Testis (tissue), 3 donors: ENCODE measurements around the gene CCDC74B. TPM values are rescaled to one million over a fixed set of nuclear protein-coding genes. Genes with fewer than 3 reads are reported as not detected.
"Not testable (repeated sequence)": the region's sequence is repeated elsewhere in the genome, so short reads cannot be mapped to it uniquely, and the experiment has no call there.

Source experiments
- DNase-seq: peaks from one replicate; pipeline ENCODE4 v3.0.0-alpha.2; 2019
- H3K27ac ChIP-seq, 2 donors: fragments of 200-600 bp; sonication (generic); one replicate each; pipeline ENCODE4 v1.5.1; 2019
- H3K27me3 ChIP-seq: fragments of 200-600 bp; sonication (generic); one replicate; pipeline ENCODE4 v1.5.1; 2019
- H3K36me3 ChIP-seq: fragments of 200-600 bp; sonication (generic); one replicate; pipeline ENCODE4 v1.5.1; 2017; ENCODE audit warnings: low read depth; ENCODE audit errors: missing control alignments
- H3K4me1 ChIP-seq: fragments of 200-600 bp; sonication (generic); one replicate; pipeline ENCODE4 v1.5.1; 2019
- H3K4me3 ChIP-seq, 2 donors: fragments of 200-600 bp; sonication (generic); one replicate each; pipeline ENCODE4 v1.5.1; 2017 to 2019
- H3K9me3 ChIP-seq: fragments of 200-600 bp; sonication (generic); one replicate; pipeline ENCODE4 v1.5.1; 2017
- CTCF ChIP-seq, 3 experiments: fragments of 450-650 bp in 2 of 3; fragments of 200-600 bp in 1 of 3; sonication (generic) in 1 of 3; IDR thresholded peaks; one replicate each; pipeline ENCODE4 v1.5.1; 2016 to 2019; ENCODE audit warnings: antibody characterized with exemption in 3 of 3, mild to moderate bottlenecking in 2 of 3, moderate library complexity in 1 of 3
- POLR2A ChIP-seq: fragments of 450-650 bp; IDR thresholded peaks from one replicate; pipeline ENCODE4 v1.6.1; 2017; ENCODE audit warnings: antibody characterized with exemption, mild to moderate bottlenecking, moderate library complexity
- WGBS, 2 donors: methylation state at CpG; one replicate each; pipeline ENCODE4 v1.1.5; 2018; 5-methylcytosine and 5-hydroxymethylcytosine counted together
- intact Hi-C: fragments of 100-400 bp; cut with DNase I; formaldehyde crosslinking; loops from one replicate; pipeline ENCODE4 v1.15.1; 2023; ENCODE audit warnings: low total_unique reads
- polyA plus RNA-seq: library from polyadenylated mRNA; stranded (reverse); fragments of 350-450 nt; fragmentation: Illumina TruSeq; extraction: RNeasy Lipid Tissue Mini Kit (QIAGEN cat#74804); gene quantifications from one replicate; pipeline ENCODE4 v1.2.3, GENCODE V29; 2014; ENCODE audit warnings: low read depth, low replicate concordance; ENCODE audit not compliant: insufficient read depth
- total RNA-seq, 2 donors: library from RNA; depleted of rRNA; stranded (reverse); fragments of >200 nt; gene quantifications; one replicate each; pipeline ENCODE4 v1.2.3, GENCODE V29; 2016

CCDC74B gene
- total and polyA plus RNA-seq, 3 donors from 2014 or later, result 72.6 to 140 (median 117) TPM

DNA sequence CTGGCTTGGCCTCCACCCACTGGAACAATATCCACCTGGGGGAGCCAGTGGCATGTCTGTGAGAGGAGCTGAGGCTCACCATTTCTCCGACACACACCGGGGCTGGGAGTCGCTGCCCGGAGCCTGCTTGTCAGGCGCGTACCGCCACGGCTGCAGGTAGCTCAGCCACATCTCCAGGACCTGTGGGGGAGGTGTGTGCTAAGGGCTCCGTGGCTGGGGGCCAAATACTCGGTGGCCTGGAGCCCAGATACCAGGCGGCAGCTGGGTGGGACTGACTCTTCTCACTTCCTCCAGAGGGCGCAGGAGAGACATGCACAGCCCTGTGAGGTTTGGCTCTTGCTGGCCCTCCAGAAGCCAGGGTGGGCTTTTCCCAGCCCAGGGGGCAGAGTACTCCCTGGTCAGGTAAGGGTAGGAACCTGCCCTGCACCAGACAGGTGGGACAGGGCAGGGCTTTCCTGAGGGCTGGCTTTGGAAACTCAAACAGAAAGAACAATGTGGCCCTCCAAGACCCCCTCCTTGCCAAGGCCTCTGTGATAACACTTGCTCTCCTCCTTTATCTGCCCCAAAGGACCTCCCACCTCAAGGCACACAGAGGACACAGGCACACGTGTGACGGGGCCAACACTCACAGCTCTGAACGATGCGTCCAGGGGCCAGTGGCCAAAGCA, 11.2 kb upstream of the CCDC74B start:
- intact Hi-C loops, H3K27me3 ChIP-seq, H3K9me3 ChIP-seq, H3K27ac ChIP-seq, H3K4me1 ChIP-seq, H3K36me3 ChIP-seq, H3K4me3 ChIP-seq: not testable (repeated sequence)
- 48 to 50% methylated on average over 2 to 16 of the region's 16 CpGs for WGBS, 2 donors
- peak; percentile 11 to 46 (median 40) for TF ChIP-seq CTCF (IDR thresholded peaks at IDR 0.05)
- peak; percentile 73 for DNase-seq

GRCh38 chr2:130154773-130155765, 10.2 kb upstream of the CCDC74B start:
- TF ChIP-seq CTCF (IDR thresholded peaks at IDR 0.05), result no peak
- TF ChIP-seq POLR2A, result no peak
- Histone ChIP-seq H3K36me3 (no peaks in the 10 kb centered on the region), H3K4me1 (peaks cover 3% of the 10 kb centered on the region), H3K9me3 (no peaks in the 10 kb centered on the region), H3K27me3 (no peaks in the 10 kb centered on the region), H3K27ac (no peak overlapping the region), H3K4me3 (no peak overlapping the region)
- 96% methylated on average over 20 to 28 of the region's 29 CpGs for WGBS, 2 donors
- no peak for DNase-seq
- intact Hi-C loops, result no loop called here

- H3K4me1 ChIP-seq, H3K9me3 ChIP-seq, intact Hi-C loops, H3K36me3 ChIP-seq, H3K27ac ChIP-seq, H3K4me3 ChIP-seq, H3K27me3 ChIP-seq, DNase-seq: not testable (repeated sequence)
- WGBS, 2 donors, result 90 to 100% methylated on average over 1 to 6 of the region's 8 CpGs
These were observed 9.5 kb upstream of the CCDC74B start for GRCh38 chr2:130154423-130154770.

DNA sequence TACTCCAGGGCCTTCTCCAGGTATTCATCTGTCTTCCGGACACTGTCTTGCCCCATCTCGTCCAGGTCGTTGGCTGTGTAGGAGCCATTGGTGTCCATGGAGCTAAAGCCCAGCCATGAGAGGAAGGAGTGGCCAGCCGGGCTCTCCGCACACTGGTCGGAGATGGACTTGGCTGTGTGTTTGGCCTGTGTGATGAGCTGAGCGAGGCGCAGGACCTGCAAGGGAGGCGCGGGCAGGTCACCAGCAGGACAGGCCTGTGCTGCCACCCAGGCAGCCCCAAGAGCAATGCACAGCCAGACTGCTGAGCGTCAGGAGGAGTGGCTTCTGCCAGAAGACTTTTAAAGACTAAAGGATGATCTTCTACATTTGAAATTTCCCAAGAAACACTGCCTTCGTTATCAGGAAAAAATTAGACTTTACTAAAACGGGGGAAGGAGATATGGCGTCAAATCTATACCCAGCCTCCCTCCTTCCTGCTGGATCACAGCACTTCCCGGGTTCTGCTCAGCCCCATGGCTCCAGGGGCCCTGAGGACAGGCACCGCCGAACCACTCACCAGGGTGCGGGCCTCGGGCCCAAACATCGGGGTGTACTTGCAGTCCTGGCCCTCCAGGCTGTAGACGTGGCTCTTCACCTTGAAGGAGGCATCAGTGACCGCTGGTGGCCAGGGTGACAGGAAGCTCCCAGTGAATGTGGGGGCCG, 9.0 kb upstream of the CCDC74B start:
- H3K4me3 ChIP-seq, H3K9me3 ChIP-seq, H3K27me3 ChIP-seq, H3K4me1 ChIP-seq, DNase-seq, intact Hi-C loops, H3K27ac ChIP-seq, H3K36me3 ChIP-seq: not testable (repeated sequence)
- WGBS, 2 donors, result 74 to 94% methylated on average over 8 to 23 of the region's 23 CpGs

DNA sequence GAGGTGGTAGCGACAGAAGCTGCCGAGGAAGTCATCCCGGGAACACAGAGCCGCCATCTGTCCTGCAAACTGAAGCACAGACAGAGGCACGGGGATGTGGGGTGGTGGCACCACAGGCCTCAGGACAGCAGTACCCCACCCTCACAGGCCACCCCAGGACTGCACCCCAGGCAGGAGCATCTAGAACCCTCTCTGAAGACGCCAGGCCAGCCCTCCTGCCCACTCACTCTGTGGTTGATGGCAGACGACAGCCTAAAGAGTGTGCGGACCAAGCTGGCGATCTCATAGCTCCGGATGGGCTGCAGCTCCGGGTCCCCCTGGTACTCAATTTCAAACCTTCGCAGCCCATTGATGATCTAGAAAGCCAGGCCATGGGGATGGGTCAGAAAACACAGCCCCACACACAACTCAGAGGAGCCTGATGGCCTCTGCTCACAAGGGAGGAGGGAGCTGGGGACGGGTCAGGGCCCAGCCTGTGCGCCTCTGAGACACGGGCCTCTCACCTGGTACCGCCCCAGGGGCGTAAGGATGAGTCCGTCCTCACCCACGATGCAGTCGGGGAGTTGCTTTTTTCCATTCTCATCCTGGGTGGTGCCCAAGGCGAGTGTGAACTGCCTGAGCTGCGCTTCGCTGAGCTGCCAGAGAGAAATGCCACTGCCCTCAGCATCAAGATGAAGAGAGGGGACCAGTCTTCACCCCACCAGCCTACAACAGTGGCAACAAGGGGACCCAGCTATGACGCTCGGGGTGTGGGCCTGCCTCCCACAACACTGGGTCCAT, 8.1 kb upstream of the CCDC74B start:
- DNase-seq, result no peak
- intact Hi-C loops, result no loop called here

GRCh38 chr2:130152136-130152815, 7.4 kb upstream of the CCDC74B start:
- H3K27me3 ChIP-seq, H3K4me3 ChIP-seq, H3K4me1 ChIP-seq, DNase-seq, H3K27ac ChIP-seq, H3K36me3 ChIP-seq, intact Hi-C loops, H3K9me3 ChIP-seq: not testable (repeated sequence)
- WGBS, 2 donors, result 90 to 93% methylated on average over 5 to 25 of the region's 27 CpGs

More for the DNA sequence above, 8.1 kb upstream of the CCDC74B start:
- no peaks in the 10 kb centered on the region for H3K9me3 ChIP-seq
- WGBS, 2 donors, result 87 to 95% methylated on average over 10 to 25 of the region's 25 CpGs
- H3K4me1 ChIP-seq, result peaks cover 3% of the 10 kb centered on the region
- H3K27me3 ChIP-seq, result no peaks in the 10 kb centered on the region
- no peak overlapping the region for H3K4me3 ChIP-seq
- H3K27ac ChIP-seq, result no peak overlapping the region
- H3K36me3 ChIP-seq, result no peaks in the 10 kb centered on the region
- TF ChIP-seq POLR2A (no peak), CTCF (IDR thresholded peaks at IDR 0.05) (no peak)

GRCh38 chr2:130151145-130151512, 6.2 kb upstream of the CCDC74B start:
- H3K36me3 ChIP-seq, H3K9me3 ChIP-seq, DNase-seq, intact Hi-C loops, H3K4me3 ChIP-seq, H3K4me1 ChIP-seq, H3K27me3 ChIP-seq, H3K27ac ChIP-seq: not testable (repeated sequence)
- 70 to 75% methylated on average over 2 to 5 of the region's 5 CpGs for WGBS, 2 donors
